ENCODE results near the gene NLGN1.

NLGN1 gene

DNA sequence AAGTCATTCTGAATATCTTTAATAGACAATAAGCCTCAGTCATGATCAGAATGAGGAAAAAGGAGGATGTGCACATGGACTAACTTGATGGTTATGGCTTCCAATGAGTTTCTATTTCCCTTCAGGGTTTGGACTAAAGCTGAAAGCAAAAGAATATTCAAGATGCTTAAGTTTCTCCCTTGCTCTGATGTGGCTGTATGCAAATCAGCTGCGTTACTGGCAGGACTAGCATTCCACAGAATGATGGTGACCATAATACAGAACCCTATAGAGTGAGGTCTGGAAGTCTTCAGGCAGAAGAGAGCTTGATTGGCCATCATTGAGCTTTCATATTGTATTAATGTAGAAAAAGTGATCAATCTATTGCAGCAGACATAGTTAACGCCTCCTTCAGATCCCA lies 466.0 kb downstream of the NLGN1 start:
- DNase-seq = no peak

DNA sequence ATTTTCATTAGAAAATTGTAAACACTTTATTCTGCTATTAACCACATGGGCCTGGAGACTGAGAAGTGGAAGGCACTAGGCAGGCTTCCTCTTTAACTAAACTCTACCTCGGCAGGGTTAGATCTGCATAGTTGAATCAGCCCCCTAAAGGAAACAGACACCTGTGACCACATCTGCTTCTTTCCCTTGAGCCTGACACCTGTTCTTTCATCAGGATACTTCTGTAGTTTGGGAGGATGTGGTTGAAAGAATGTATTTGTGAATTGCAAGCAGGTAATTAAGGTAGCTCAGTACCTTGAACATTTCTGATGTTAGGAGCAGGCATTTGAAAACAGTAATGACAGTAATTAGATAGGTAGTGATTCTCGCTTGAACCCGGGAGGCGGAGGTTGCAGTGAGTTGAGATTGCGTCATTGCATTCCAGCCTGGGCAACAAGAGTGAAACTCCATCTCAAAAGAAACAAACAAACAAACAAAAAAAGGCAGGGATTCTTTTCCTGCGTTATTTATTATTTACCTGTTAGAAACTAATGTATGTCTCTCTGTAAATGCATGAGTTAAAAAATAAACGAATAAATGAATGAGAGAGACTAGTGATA lies 468.5 kb downstream of the NLGN1 start:
- no peak for DNase-seq

DNA sequence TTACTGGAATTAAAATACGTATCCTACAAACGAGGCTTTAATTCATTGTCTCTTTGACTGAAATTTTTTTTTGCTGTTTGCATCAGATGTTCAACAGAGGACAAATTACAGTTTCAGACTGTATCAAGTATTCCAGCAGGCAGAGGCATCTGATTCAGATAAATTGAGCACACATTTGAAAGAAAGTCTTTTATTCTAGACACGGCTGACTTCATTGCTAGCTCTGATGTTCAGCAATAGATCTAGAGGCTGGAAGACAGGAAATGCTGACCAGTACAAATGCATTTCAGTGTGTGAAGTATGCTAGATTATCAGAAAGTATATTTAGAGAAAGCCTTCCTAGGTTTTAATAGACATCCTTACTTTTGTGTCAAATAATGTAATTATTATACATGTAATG lies 472.2 kb downstream of the NLGN1 start:
- no peak for DNase-seq

DNA sequence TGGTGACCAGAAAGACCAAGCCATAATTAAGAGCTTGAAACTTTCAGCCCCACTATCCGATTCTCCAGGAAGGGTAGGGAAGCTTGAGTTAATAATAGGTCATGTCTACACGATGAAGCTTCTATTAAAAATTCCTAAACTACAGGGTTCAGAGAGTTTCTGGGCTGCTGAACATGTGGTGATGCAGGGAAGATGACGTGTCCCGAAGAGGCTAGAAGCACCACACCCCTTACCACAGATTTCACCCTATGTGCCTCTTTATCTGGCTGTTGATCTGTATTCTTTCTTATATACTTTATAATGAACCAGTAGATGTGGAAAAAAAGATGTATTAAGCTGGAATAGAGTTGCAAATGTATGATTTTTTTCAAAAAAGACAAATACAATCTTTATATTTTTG lies 473.4 kb downstream of the NLGN1 start:
- no peak for DNase-seq

DNA sequence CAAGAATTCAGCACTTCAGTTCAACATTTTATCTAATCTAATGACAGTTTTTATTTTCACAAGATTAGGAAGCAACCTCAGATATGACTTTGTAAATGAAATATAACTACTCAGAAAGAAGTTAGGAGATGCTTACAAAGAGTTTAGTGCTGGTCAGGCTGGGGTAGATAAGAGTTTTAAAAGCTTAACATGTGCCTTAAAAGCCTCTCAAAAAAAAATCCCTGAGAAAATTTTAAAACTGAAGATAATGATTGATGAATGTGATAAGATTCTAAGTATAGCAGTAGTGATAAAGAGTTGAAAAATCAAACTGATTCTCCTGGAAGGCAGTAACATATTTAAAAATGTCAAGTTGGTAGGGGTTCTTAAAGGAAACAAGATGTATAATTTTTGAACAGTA lies 478.2 kb downstream of the NLGN1 start:
- DNase-seq = no peak

DNA sequence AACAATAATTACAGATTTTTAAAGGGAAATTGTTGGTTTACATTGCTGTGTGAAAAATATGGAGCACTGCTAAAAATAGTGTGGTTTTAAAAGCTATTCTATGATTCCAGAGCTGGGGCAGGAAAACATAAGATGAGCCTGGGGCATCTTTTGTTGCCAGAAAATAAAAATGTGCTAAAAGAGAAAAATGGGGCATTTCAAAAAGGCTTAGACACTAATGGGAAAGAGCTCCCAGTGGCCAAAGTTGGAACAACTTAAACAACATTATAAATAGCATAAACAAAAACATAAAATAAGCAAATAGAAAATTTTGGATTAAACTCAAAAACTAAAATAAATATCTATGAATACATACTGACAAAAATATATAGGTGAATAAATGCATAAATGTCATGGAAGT lies 478.9 kb downstream of the NLGN1 start:
- no peak for DNase-seq

DNA sequence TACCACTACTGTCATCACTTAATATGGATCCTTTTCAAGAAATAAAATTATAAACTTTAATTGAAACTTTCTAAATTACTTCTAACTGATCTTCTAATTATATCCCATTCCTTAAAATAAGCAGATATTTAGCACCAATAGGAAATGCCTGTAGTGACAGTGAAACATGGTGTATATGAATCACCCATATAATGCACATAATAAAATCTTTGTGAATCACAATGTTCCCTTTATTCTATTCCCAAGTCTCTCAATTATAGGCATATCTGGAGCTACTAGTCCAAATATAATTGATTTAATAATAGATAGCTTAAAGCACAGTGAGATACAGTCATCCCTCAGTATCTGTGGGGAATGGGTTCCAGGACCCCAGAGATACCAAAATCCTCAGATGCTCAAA lies 490.3 kb downstream of the NLGN1 start:
- no peak for DNase-seq

DNA sequence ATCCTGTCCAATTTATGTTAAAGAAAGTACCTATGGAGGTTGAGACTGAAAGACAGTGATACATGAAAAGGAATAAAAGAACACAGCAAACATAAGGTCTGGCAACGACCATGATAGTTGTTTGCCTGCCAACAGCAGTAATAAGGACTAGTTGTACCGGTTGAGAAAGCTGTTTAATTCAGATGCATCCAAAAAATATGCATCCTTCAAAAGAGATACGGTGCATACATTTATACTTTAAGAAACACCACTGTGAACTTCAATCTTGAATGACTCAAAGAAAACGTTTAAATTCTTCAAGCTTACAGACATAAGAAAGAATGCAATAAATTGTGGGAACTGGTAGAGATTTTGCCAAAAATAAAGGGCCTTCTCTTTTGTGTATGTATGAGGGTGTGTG lies 492.1 kb downstream of the NLGN1 start:
- no peak for DNase-seq

DNA sequence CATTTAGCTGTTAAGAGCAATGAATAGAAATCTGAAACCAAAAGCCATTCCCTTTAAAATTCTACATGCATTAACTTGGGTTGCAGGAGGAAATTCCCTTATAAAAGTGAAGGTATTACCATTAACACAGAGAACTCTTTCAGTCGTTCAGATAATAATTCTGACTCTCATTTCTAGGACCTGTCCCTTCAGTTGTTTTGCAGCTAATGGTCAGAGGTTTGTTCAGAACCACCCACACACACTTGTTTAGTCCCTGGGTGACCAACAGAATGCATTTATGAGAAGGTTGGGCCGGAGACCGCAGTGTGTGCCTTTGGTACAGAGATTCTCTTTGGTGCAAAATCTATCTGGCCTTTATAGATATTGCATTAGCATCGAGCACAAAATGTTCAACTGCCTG lies 492.5 kb downstream of the NLGN1 start:
- no peak for DNase-seq

DNA sequence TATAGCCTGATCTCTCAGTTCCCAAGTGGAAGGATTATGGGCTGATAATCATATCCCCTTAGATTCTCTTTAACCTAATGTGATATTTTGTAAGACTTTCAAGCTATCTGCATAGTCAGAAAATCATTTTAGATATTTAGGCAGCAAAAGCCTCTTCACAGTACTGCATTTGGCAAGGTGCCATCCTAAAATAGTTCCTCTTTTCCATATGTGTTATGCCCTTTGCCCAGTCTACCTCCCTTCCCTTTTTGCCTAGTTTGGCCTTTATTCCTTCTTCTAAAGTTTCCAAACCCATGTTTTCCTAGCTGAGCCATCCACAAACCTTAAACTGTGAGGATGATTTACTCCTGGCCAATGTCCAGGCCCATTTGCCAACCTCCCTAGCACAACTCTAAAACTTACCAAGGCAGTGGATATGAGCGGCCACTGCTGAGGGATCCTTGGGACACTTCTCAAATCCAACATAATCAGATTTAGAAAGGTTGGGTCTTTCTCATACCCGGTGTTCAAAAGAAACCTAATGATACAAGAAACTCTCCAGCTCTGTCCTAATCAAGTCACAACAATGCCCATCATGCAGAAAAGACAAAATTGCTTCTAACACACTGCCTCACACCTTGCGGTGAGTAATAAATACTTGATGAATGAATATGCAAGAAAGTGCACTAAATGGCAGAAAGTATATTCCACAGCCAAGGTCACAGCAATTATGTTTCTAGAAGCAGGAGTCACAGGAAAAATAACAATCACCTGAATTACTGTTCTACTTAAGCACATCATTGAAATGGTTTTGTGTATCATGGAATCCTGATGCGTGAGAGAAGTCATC lies 493.9 kb downstream of the NLGN1 start:
- no peak for DNase-seq

DNA sequence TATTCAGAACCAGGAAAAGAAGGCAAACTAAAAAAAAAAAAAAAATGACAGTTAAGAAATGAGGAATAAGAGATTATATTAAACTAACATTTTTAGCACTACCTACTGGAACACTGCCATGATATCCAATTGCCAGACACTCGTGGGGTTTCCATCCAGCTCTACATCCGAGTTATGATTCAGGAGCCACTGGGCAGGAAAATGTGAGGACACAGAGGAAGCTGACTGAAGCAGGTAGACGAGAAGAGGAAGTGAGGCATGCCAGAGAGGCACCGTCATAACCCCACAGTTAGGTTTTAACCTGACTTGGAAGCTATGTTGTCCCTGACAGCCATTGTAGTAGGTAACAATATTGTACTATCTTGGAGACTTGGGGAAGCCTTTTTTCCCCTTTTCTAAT lies 495.0 kb downstream of the NLGN1 start:
- DNase-seq = no peak

DNA sequence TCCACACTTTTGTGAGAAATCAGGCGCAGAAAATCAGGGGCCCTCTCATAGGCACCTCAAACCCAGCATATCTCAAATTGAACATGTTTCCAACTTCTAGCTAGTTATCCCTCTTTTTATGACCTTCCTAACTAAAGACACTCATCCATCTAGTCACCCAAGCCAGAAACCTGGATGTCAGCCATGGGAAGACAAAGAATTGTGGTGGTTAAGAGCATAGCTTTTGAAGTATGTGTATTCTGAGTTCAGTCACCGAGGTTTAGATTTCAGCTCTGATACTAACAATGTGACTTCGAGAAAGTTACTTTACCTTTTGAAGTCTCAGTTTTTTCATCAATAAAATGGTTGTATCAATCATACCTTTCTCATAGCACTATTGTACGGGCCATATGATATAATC lies 495.5 kb downstream of the NLGN1 start:
- DNase-seq = no peak

DNA sequence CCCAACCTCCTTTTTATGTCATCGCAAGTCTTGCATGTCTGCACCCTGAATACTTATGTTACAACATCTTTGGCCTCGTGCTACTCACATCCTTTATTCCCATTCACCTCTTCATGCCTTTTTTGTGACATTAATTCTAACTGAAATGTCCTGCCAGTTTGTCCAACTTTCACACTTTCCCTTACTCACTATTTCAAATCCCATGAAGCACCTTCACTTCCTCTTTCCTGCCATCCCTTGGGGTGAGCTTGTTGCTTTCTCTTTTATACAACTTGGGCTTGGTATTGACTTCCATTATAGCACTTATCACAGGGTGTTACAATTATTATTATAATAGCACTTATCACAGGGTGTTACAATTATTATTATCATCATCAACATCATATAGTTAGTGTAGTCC lies 496.3 kb downstream of the NLGN1 start:
- DNase-seq = no peak

DNA sequence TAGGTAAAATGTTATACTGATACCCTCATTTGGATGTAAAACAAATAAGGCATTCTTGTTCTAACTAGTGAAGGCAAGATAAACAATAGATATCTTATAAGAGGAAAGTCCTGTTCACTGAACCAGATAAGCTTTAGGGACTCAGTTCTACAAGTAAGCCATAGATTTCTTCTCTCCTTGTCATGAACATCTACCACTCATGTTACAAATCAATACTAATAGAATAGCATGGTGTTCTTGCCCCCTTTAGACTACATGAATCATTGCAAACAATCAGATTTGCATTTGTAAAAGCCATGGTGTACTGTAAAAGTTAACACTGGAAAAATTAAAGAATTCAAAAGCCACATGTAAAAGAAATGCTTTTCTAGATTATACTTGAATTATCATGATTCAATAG lies 500.1 kb downstream of the NLGN1 start:
- no peak for DNase-seq

DNA sequence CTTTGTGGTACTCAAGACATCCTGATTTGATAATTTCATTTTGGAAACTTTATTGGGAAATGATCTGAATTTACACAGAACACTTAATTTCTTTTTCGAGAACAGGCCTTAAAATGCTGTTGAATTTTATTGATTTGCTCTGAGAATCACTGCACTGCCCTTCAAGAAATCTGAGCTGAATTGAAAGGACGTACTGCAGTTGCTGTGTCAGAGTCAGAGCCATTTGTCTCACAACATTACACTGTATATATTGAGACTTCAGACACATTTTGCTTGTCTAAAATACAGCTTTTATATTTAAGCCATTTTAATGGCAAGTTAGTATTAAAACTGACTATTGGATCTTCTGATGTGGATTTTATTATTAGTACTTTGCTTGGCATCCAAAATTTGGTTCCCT lies 504.1 kb downstream of the NLGN1 start:
- no peak for DNase-seq

DNA sequence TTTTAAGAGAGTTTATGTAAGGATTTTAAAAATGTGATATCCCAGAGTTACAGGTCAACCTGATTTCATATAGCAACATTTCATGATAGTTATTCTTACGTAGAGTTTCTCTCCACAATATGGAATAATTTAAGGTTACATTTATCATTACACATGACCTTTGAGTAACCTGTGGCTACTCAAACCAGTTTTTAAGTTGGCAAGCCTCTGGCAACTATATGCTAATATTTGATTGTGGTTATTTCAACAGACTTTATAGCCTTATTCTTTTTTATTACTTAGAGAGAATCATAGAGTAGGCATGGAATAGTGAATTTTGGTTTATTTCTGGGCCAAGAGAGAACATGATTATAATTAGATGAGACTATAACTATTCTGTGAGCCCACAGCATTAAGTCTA lies 504.9 kb downstream of the NLGN1 start:
- no peak for DNase-seq

DNA sequence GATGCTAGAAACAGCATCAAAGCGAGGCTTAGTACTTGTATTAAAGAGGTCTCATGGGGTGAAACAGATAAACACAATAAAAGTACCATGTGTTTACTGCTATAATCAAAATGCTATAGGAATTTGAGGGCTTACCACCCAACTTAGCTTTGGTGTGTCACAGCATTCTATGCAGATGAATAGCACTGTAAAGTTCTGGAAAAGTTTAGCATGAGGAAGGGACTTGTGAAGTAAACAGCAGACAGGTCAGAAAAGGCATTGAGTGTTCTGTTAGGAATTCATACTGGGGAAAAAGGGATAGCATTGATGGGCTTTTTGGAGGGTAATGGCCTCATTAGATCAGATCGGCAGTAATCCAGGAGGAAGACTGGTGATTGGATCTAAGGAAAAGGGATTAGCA lies 505.3 kb downstream of the NLGN1 start:
- no peak for DNase-seq

DNA sequence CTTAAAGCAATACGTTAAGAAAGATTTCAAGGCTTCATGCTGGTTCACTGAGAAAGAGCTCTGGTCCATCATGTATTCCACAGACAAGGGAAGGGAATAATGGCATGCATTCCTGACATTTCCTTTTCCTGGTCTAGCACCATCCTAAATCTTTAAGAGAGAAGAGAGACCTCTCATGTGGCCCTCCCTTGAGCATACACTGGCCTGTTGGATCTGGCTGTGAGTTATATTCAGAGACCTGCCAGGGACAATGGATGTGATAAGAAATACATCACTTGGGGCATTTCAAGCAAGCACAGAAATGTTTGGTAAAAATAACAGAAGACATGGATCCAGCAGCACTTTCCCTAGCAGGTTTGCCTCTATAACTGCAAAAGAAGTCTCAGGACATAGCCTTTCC lies 507.8 kb downstream of the NLGN1 start:
- no peak for DNase-seq

DNA sequence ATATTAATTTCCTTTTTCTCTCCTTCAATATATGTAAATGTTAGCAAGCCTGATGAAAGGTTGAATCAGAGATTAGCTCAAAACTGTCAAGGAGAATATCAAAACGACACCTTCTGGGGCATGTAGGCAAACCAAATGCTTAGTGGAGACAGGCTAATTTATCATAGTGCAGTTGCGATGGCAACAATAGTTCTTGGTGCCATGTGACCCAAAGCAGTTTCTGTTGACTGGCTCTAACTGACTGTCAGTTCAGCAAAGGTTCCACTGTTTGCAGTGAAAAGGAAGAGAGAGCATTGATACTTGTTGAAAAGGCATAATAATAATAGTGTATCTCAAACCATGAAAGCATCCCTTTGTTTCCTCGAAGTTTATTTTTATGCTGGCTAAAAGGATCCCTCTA lies 513.9 kb downstream of the NLGN1 start:
- DNase-seq = no peak

DNA sequence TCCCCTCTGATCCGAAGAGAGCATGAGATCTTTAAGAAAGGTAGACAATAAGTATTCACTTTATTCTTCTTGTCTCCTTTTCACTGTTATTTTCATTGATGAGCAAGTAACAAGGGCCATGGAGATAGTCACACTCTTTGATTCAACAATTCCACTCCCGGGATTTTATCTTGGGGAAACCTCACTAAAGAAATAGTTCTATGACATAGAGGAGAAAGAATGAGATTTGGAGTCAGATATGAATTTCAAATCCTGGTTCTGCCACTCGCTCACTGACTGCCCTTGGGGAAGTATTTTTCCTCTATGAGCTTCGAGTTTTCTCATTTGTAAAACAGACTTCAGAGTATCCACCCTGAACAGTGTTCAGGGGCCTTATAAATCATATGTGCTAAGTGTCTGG lies 514.6 kb downstream of the NLGN1 start:
- no peak for DNase-seq

DNA sequence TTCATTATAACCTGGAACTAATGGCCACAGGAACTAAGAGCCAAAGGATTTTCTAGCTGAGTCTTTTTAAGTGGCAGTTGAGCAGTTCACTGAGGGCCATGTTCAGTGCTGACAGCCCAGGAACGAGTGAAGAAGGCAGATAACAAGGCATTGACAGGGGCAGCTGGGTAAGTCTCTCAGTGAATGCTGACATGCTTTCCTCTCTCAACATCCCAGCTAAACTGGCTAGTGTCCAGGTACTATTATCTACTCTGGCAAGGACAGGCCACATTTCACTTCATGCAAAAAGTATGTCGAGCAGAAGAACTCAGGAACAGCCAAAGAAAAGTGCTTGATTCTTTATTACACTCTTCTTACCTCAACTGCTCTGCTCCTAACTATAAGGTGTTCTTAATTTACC lies 515.9 kb downstream of the NLGN1 start:
- DNase-seq = no peak

DNA sequence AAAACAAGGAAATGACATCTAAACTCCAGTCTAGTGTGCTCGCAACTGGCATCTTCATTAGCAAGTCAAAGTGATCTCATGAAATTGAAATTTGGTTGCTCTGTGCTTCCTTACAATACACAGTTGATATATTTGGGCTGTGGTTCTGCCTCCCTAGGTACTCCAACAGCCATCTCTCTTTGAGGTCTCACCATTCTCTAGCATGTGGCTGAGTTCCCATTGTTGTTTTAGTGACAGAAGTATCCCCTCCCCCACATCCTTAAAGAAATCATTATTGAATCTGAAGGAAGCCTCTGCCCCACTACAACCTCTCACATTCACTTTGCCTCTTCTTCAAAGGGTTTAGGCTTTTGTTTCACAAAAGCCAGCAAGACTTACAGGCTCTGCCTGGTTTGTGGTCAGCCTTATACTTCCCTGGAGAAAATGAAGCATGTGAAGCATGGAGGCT lies 516.5 kb downstream of the NLGN1 start:
- no peak for DNase-seq

DNA sequence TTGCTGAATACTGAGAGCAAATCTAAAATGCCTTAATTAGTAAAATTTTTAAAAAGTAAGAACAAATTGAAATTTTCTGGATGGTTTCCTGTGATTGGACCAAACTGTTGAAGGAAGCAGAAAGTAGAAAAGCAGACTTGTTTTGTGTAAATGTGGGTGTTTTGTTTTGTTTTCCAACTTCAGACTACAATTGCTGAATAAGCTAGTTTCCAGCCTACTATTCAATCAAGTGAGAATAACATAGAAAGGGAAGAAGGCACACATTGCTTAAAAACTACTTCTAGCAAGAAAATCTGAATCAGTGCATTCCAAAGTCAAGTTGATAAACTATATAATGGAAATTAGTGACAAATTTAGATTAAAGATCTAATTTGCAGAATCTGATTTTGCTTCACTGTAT lies 519.3 kb downstream of the NLGN1 start:
- DNase-seq = no peak

DNA sequence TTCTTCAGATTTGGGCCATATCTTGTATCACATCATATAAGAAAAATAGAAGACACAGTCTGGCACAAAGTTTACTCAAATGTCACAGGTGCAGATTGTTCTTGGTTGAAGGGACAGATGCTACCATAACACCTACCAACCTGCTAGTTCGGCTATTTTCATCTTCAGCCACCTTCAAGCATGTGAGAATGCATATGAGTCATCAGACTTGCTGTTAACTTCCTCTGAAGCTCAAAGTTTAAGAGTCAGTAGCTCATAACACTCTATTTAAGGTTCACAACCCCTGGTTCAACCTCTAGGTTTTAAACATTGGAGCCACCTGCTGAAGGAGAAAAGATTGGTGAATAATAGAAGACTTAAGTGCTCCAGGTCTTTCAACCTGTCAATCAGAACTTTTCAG lies 522.8 kb downstream of the NLGN1 start:
- DNase-seq = no peak

DNA sequence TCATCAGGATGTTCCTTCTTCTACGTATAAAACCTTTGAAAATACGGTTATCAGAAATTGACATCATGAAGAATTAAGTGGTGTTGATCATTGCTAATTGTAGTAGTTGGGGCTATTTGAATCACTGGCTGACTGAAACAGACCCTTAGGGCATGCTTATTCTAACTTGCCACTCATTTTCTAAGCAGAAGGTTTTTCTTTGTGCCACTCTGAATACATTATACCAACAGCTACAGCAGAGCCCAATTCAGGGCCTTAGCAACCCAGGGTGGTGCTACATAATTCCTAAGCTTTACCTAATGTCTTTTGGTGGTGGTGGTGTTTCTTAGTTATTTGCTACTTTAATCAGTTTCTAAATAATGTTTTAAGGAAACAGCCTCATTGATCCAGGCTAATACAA lies 524.2 kb downstream of the NLGN1 start:
- DNase-seq = no peak
